Right lobe of liver (tissue), 4 donors: ENCODE results near the gene PTCRA.

ENCODE experiments used
- POLR2A ChIP-seq: fragments of 450-650 bp; IDR thresholded peaks from one replicate; pipeline ENCODE4 v1.6.1; 2017; ENCODE audit warnings: antibody characterized with exemption, mild to moderate bottlenecking
- TF ChIP-seq, protein P1 (sequence below), 4 donors: fragments of 200-600 bp in 3 of 4; fragments of 450-650 bp in 1 of 4; IDR thresholded peaks; one replicate each; pipeline versions ENCODE4 v1.5.1 to v1.8.0; 2016 to 2022; ENCODE audit warnings: antibody characterized with exemption in 4 of 4, mild to moderate bottlenecking in 2 of 4
- donor health status: DM: no; HTN: no; CAD: no.
- donor health status: DM: no; HTN: no; CAD: no.
- donor health status: DM: no; HTN: yes; CAD: no.

DNA sequence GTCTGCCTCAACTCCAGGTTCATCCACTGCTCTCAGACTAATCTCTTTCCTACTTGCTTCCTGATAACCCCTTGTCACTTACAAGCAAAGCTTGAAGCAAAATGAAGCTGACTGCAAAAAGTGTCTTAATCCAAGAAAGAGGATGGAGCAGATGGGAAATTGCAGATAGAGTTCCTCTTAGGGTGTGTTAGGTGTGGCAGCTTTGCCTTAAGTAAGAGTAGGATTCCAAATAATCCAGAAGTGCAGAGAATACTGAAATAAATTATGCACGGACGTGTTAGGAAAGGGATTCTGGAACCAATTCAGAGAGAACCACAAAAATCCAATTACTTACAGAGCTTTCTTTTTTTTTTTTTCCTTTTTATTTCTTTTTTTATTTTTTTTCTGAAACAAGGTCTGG lies 42.5 kb upstream of the PTCRA start:
- TF ChIP-seq, protein P1, sequence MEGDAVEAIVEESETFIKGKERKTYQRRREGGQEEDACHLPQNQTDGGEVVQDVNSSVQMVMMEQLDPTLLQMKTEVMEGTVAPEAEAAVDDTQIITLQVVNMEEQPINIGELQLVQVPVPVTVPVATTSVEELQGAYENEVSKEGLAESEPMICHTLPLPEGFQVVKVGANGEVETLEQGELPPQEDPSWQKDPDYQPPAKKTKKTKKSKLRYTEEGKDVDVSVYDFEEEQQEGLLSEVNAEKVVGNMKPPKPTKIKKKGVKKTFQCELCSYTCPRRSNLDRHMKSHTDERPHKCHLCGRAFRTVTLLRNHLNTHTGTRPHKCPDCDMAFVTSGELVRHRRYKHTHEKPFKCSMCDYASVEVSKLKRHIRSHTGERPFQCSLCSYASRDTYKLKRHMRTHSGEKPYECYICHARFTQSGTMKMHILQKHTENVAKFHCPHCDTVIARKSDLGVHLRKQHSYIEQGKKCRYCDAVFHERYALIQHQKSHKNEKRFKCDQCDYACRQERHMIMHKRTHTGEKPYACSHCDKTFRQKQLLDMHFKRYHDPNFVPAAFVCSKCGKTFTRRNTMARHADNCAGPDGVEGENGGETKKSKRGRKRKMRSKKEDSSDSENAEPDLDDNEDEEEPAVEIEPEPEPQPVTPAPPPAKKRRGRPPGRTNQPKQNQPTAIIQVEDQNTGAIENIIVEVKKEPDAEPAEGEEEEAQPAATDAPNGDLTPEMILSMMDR (IDR thresholded peaks at IDR 0.05): no peak
- no peak for TF ChIP-seq POLR2A
